Ishikawa (cell line): ENCODE data around the gene EPYC.

Experiments
- CEBPB ChIP-seq: IDR thresholded peaks from 2 replicates; pipeline ENCODE4 v1.6.1; 2012
- CREB1 ChIP-seq: IDR thresholded peaks from 2 replicates; pipeline ENCODE4 v1.6.1; 2012; ENCODE audit warnings: low read depth
- EGR1 ChIP-seq: IDR thresholded peaks from 2 replicates; pipeline ENCODE4 v1.6.1; 2012
- EP300 ChIP-seq: IDR thresholded peaks from 2 replicates; pipeline ENCODE4 v1.6.1; 2012; ENCODE audit warnings: borderline replicate concordance
- FOXM1 ChIP-seq: IDR thresholded peaks from 2 replicates; pipeline ENCODE4 v1.6.1; 2012; ENCODE audit warnings: low read depth, borderline replicate concordance
- MAX ChIP-seq: IDR thresholded peaks from 2 replicates; pipeline ENCODE4 v1.6.1; 2012
- NFIC ChIP-seq: IDR thresholded peaks from 2 replicates; pipeline ENCODE4 v1.6.1; 2012
- RAD21 ChIP-seq: IDR thresholded peaks from 2 replicates; pipeline ENCODE4 v1.6.1; 2012; ENCODE audit warnings: low read depth
- REST ChIP-seq: IDR thresholded peaks from 2 replicates; pipeline ENCODE4 v1.6.1; 2012; ENCODE audit warnings: low read depth, mild to moderate bottlenecking
- TCF12 ChIP-seq: IDR thresholded peaks from 2 replicates; pipeline ENCODE4 v1.6.1; 2012; ENCODE audit warnings: low read depth
- TEAD4 ChIP-seq: IDR thresholded peaks from 2 replicates; pipeline ENCODE4 v1.6.1; 2012
- USF1 ChIP-seq: IDR thresholded peaks from 2 replicates; pipeline ENCODE4 v1.6.1; 2012
- YY1 ChIP-seq: IDR thresholded peaks from 2 replicates; pipeline ENCODE4 v1.6.1; 2012; ENCODE audit warnings: low read depth
- ZBTB7A ChIP-seq: IDR thresholded peaks from 2 replicates; pipeline ENCODE4 v1.6.1; 2012; ENCODE audit warnings: low read depth

GRCh38 chr12:90991952-90992465, 12.8 kb downstream of the EPYC start:
- TF ChIP-seq EP300 = no peak
- no peak for TF ChIP-seq CREB1
- no peak for TF ChIP-seq ZBTB7A
- TF ChIP-seq EGR1 = no peak
- no peak for TF ChIP-seq FOXM1
- no peak for TF ChIP-seq YY1
- TF ChIP-seq RAD21 = no peak
- TF ChIP-seq NFIC = no peak
- TF ChIP-seq MAX = no peak
- TF ChIP-seq USF1 = no peak
- no peak for TF ChIP-seq REST
- TF ChIP-seq TCF12 = no peak
- no peak for TF ChIP-seq CEBPB
- TF ChIP-seq TEAD4 = no peak
